ENCODE data around the gene ATG4B. TPM values are rescaled to one million over a fixed set of nuclear protein-coding genes. Genes with fewer than 3 reads are reported as not detected.

Gene ATG4B
- total RNA-seq, 2 experiments from 2014 or later: 71.8 to 80.1 TPM

- no peak overlapping the region for H3K4me3 Mint-ChIP-seq
- intact Hi-C loops (cut with DNase I, micrococcal nuclease): no loop called here
- H3K4me1 Mint-ChIP-seq: no peaks in the 10 kb centered on the region
- no peak overlapping the region for H3K27ac Mint-ChIP-seq
- POLR2A ChIA-PET: interaction anchor here (0.6 kb wide), 1 partner anchor 39 kb away, joined by 3 read pairs; no protein-coding TSS in a partner anchor
- H3K36me3 Mint-ChIP-seq (ENCODE audit: low read depth): peaks cover 30% of the 10 kb centered on the region
- ATAC-seq (no peak), DNase-seq (no peak)
- CTCF ChIA-PET: no interaction called here
- H3K9me3 Mint-ChIP-seq (ENCODE audit: low read depth): no peaks in the 10 kb centered on the region
- no peaks in the 10 kb centered on the region for H3K27me3 Mint-ChIP-seq
Measured at GRCh38 chr2:241602720-241603119, 34.8 kb upstream of the ATG4B start.

- CTCF ChIA-PET: interaction anchor here (0.7 kb wide), 1 partner anchor 45 kb away, joined by 3 read pairs; no protein-coding TSS in a partner anchor
- no peaks in the 10 kb centered on the region for H3K27me3 Mint-ChIP-seq
- intact Hi-C loops (cut with DNase I, micrococcal nuclease): no loop called here
- ATAC-seq: no peak
- no peak overlapping the region for H3K4me3 Mint-ChIP-seq
- POLR2A ChIA-PET: no interaction called here
- peaks cover 3% of the 10 kb centered on the region for H3K4me1 Mint-ChIP-seq
- peaks cover 26% of the 10 kb centered on the region for H3K36me3 Mint-ChIP-seq (ENCODE audit: low read depth)
- DNase-seq: no peak
- H3K27ac Mint-ChIP-seq: no peak overlapping the region
- H3K9me3 Mint-ChIP-seq (ENCODE audit: low read depth): no peaks in the 10 kb centered on the region
Measured at GRCh38 chr2:241603686-241604085, 33.8 kb upstream of the ATG4B start.

- H3K36me3 Mint-ChIP-seq (ENCODE audit: low read depth): peaks cover 14% of the 10 kb centered on the region
- peaks cover 14% of the 10 kb centered on the region for H3K4me1 Mint-ChIP-seq
- H3K27ac Mint-ChIP-seq: no peak overlapping the region
- CTCF ChIA-PET: no interaction called here
- H3K9me3 Mint-ChIP-seq (ENCODE audit: low read depth): no peaks in the 10 kb centered on the region
- DNase-seq (no peak), ATAC-seq (no peak)
- POLR2A ChIA-PET: no interaction called here
- H3K27me3 Mint-ChIP-seq: no peaks in the 10 kb centered on the region
- intact Hi-C loops (cut with DNase I, micrococcal nuclease): no loop called here
- no peak overlapping the region for H3K4me3 Mint-ChIP-seq
Measured at GRCh38 chr2:241606186-241606585, 31.3 kb upstream of the ATG4B start.

- Mint-ChIP-seq H3K27me3 (no peaks in the 10 kb centered on the region), H3K36me3 (ENCODE audit: low read depth) (peaks cover 7% of the 10 kb centered on the region), H3K27ac (no peak overlapping the region), H3K9me3 (ENCODE audit: low read depth) (no peaks in the 10 kb centered on the region), H3K4me1 (peaks cover 14% of the 10 kb centered on the region), H3K4me3 (no peak overlapping the region)
- ChIA-PET POLR2A (no interaction called here), CTCF (no interaction called here)
- intact Hi-C loops (cut with DNase I, micrococcal nuclease): no loop called here
- no peak for ATAC-seq
- DNase-seq: no peak
Measured at GRCh38 chr2:241607162-241607885, 30.2 kb upstream of the ATG4B start.

- no peaks in the 10 kb centered on the region for H3K9me3 Mint-ChIP-seq (ENCODE audit: low read depth)
- H3K27ac Mint-ChIP-seq: no peak overlapping the region
- CTCF ChIA-PET: interaction anchor here (0.5 to 1.0 kb wide), 3 partner anchors 13 to 218 kb away, joined by 3 to 4 read pairs (median 4); no protein-coding TSS in a partner anchor
- peaks cover 3% of the 10 kb centered on the region for H3K36me3 Mint-ChIP-seq (ENCODE audit: low read depth)
- intact Hi-C loops (cut with DNase I, micrococcal nuclease): no loop called here
- H3K27me3 Mint-ChIP-seq: no peaks in the 10 kb centered on the region
- H3K4me3 Mint-ChIP-seq: peak overlapping the region; percentile 49
- ATAC-seq (no peak), DNase-seq (peak; percentile 12)
- POLR2A ChIA-PET: no interaction called here
- peaks cover 14% of the 10 kb centered on the region for H3K4me1 Mint-ChIP-seq
Measured at GRCh38 chr2:241608881-241609280, 28.6 kb upstream of the ATG4B start.

- POLR2A ChIA-PET: no interaction called here
- no peaks in the 10 kb centered on the region for H3K36me3 Mint-ChIP-seq (ENCODE audit: low read depth)
- peak; percentile 100 for ATAC-seq
- intact Hi-C loops (cut with DNase I, micrococcal nuclease): loop anchor here (1.0 to 10.0 kb wide), 13 partner anchors 10 to 1049 kb away; partner anchors contain the start of genes FARP2 (in 2 of the 2), ATG4B (in 1 of the 2), CAPN10 (in 1 of the 2) and DUSP28 (in 1 of the 2)
- CTCF ChIA-PET: interaction anchor here (0.6 to 1.4 kb wide), 4 partner anchors 13 to 759 kb away, joined by 3 to 5 read pairs (median 4); no protein-coding TSS in a partner anchor
- no peaks in the 10 kb centered on the region for H3K27me3 Mint-ChIP-seq
- no peaks in the 10 kb centered on the region for H3K9me3 Mint-ChIP-seq (ENCODE audit: low read depth)
- H3K4me1 Mint-ChIP-seq: peaks cover 14% of the 10 kb centered on the region
- H3K27ac Mint-ChIP-seq: peak overlapping the region; percentile 67
- DNase-seq: peak; percentile 96
- H3K4me3 Mint-ChIP-seq: peak overlapping the region; percentile 48
Measured at GRCh38 chr2:241609859-241610793, 27.4 kb upstream of the ATG4B start.

GRCh38 chr2:241611062-241611461, 26.4 kb upstream of the ATG4B start:
- H3K4me1 Mint-ChIP-seq: peaks cover 19% of the 10 kb centered on the region
- POLR2A ChIA-PET: no interaction called here
- H3K27me3 Mint-ChIP-seq: no peaks in the 10 kb centered on the region
- H3K9me3 Mint-ChIP-seq (ENCODE audit: low read depth): no peaks in the 10 kb centered on the region
- no peak overlapping the region for H3K27ac Mint-ChIP-seq
- no peak overlapping the region for H3K4me3 Mint-ChIP-seq
- DNase-seq (no peak), ATAC-seq (no peak)
- CTCF ChIA-PET: interaction anchor here (1.2 to 1.4 kb wide), 2 partner anchors 12 to 760 kb away, joined by 3 to 4 read pairs; no protein-coding TSS in a partner anchor
- H3K36me3 Mint-ChIP-seq (ENCODE audit: low read depth): peaks cover 2% of the 10 kb centered on the region
- intact Hi-C loops (cut with DNase I, micrococcal nuclease): loop anchor here (2.0 to 10.0 kb wide), 4 partner anchors 166 to 1050 kb away; partner anchors contain the start of genes DUSP28 (in 1 of the 2), FARP2 (in 1 of the 2) and PPP1R7 (in 1 of the 2)

- Mint-ChIP-seq H3K9me3 (ENCODE audit: low read depth) (no peaks in the 10 kb centered on the region), H3K4me3 (no peak overlapping the region), H3K27me3 (no peaks in the 10 kb centered on the region), H3K36me3 (ENCODE audit: low read depth) (peaks cover 5% of the 10 kb centered on the region), H3K27ac (no peak overlapping the region), H3K4me1 (peaks cover 30% of the 10 kb centered on the region)
- POLR2A ChIA-PET: interaction anchor here (0.7 kb wide), 2 partner anchors 87 to 448 kb away, joined by 3 to 7 read pairs; no protein-coding TSS in a partner anchor
- DNase-seq: no peak
- intact Hi-C loops (cut with DNase I, micrococcal nuclease): loop anchor here in 1 of 2 experiments (10.0 kb wide), 2 partner anchors 168 to 258 kb away; partner anchors contain the start of gene FARP2
- no peak for ATAC-seq
- CTCF ChIA-PET: interaction anchor here (1.8 kb wide), 1 partner anchor 26 kb away, joined by 4 read pairs; no protein-coding TSS in a partner anchor
Measured at GRCh38 chr2:241612156-241613016, 25.1 kb upstream of the ATG4B start.

GRCh38 chr2:241613017-241613780, 24.3 kb upstream of the ATG4B start:
- DNase-seq: no peak
- Mint-ChIP-seq H3K36me3 (ENCODE audit: low read depth) (peaks cover 11% of the 10 kb centered on the region), H3K9me3 (ENCODE audit: low read depth) (no peaks in the 10 kb centered on the region), H3K4me1 (peaks cover 38% of the 10 kb centered on the region), H3K4me3 (no peak overlapping the region), H3K27ac (no peak overlapping the region), H3K27me3 (no peaks in the 10 kb centered on the region)
- POLR2A ChIA-PET: interaction anchor here (0.7 kb wide), 1 partner anchor 448 kb away, joined by 7 read pairs; no protein-coding TSS in a partner anchor
- no peak for ATAC-seq
- intact Hi-C loops (cut with DNase I, micrococcal nuclease): loop anchor here in 1 of 2 experiments (10.0 kb wide), 2 partner anchors 168 to 258 kb away; partner anchors contain the start of gene FARP2
- CTCF ChIA-PET: interaction anchor here (1.8 kb wide), 1 partner anchor 25 kb away, joined by 4 read pairs; no protein-coding TSS in a partner anchor

GRCh38 chr2:241615041-241615440, 22.5 kb upstream of the ATG4B start:
- peaks cover 8% of the 10 kb centered on the region for H3K9me3 Mint-ChIP-seq (ENCODE audit: low read depth)
- ChIA-PET CTCF (no interaction called here), POLR2A (interaction anchor here (0.6 kb wide), 1 partner anchor 30 kb away, joined by 4 read pairs; no protein-coding TSS in a partner anchor)
- H3K27me3 Mint-ChIP-seq: no peaks in the 10 kb centered on the region
- H3K27ac Mint-ChIP-seq: no peak overlapping the region
- peaks cover 24% of the 10 kb centered on the region for H3K36me3 Mint-ChIP-seq (ENCODE audit: low read depth)
- DNase-seq: no peak
- intact Hi-C loops (cut with DNase I, micrococcal nuclease): loop anchor here (5.0 to 10.0 kb wide), 3 partner anchors 170 to 513 kb away; partner anchors contain the start of genes FARP2 (in 1 of the 2) and MTERF4 (in 1 of the 2)
- H3K4me3 Mint-ChIP-seq: no peak overlapping the region
- ATAC-seq: no peak
- peaks cover 42% of the 10 kb centered on the region for H3K4me1 Mint-ChIP-seq
